Common myeloid progenitor, CD34-positive (primary cell): Measurements from ENCODE around the gene EDN3.

Source experiments
- CTCF ChIA-PET: fragments of 350-600 bp; sonication (Branson Sonifier 250); formaldehyde crosslinking; loops from one replicate; lab custom pipeline; 2021; ENCODE audit warnings: antibody characterized with exemption; lab: Charles Lee
- POLR2A ChIA-PET: fragments of 350-600 bp; sonication (Branson Sonifier 250); formaldehyde crosslinking; loops from one replicate; lab custom pipeline; 2021; ENCODE audit warnings: antibody characterized with exemption; lab: Charles Lee
- DNase-seq, 3 donors: peaks; one replicate each; pipeline versions ENCODE4 v3.0.0 to v3.0.0-alpha.2; 2013
- H3K27ac ChIP-seq, 2 experiments: 1 replicate in 1 of 2; 2 replicates in 1 of 2; pipeline ENCODE4 v1.7.0; 2013; ENCODE audit warnings: inconsistent platforms in 2 of 2, low read length in 2 of 2, mild to moderate bottlenecking in 2 of 2, low read depth in 1 of 2, moderate library complexity in 1 of 2; ENCODE audit not compliant: severe bottlenecking in 2 of 2, insufficient read depth in 1 of 2, poor library complexity in 1 of 2
- H3K27me3 ChIP-seq, 5 experiments: replicated peaks in 2 of 5; 1 replicate in 3 of 5; 2 replicates in 2 of 5; pipeline versions ENCODE4 v1.6.1 to v1.7.0; 2013; ENCODE audit warnings: low read length in 4 of 5, mild to moderate bottlenecking in 2 of 5, moderate library complexity in 2 of 5, inconsistent platforms in 1 of 5; ENCODE audit not compliant: insufficient read depth in 5 of 5, control insufficient read depth in 4 of 5
- H3K36me3 ChIP-seq, 4 experiments: 1 replicate in 2 of 4; 2 replicates in 2 of 4; pipeline versions ENCODE4 v1.6.1 to v1.7.0; 2013; ENCODE audit warnings: low read length in 3 of 4, control low read depth in 1 of 4, mild to moderate bottlenecking in 1 of 4; ENCODE audit not compliant: control insufficient read depth in 4 of 4, insufficient read depth in 4 of 4
- H3K4me1 ChIP-seq, 4 experiments: 1 replicate in 3 of 4; 2 replicates in 1 of 4; pipeline versions ENCODE4 v1.6.1 to v1.7.1; 2013; ENCODE audit warnings: low read length in 3 of 4, mild to moderate bottlenecking in 3 of 4, control low read depth in 1 of 4, inconsistent platforms in 1 of 4, moderate library complexity in 1 of 4; ENCODE audit not compliant: control insufficient read depth in 4 of 4, insufficient read depth in 4 of 4; ENCODE audit errors: control extremely low read depth in 1 of 4
- H3K4me3 ChIP-seq, 7 experiments: 1 replicate in 4 of 7; 2 replicates in 3 of 7; pipeline versions ENCODE4 v1.5.1 to v1.7.0; 2013; ENCODE audit warnings: mild to moderate bottlenecking in 7 of 7, low read length in 6 of 7, moderate library complexity in 6 of 7, inconsistent platforms in 2 of 7, low read depth in 2 of 7, control low read depth in 1 of 7; ENCODE audit not compliant: insufficient read depth in 4 of 7, control insufficient read depth in 1 of 7; ENCODE audit errors: extremely low read depth in 1 of 7
- H3K9me3 ChIP-seq, 5 experiments: 1 replicate in 4 of 5; 2 replicates in 1 of 5; pipeline versions ENCODE4 v1.6.1 to v1.7.1; 2013; ENCODE audit warnings: low read length in 4 of 5, mild to moderate bottlenecking in 2 of 5, inconsistent platforms in 1 of 5, low read depth in 1 of 5, moderate library complexity in 1 of 5; ENCODE audit not compliant: control insufficient read depth in 4 of 5, insufficient read depth in 2 of 5; ENCODE audit errors: control extremely low read depth in 1 of 5
- WGBS: methylation state at CpG from one replicate; pipeline ENCODE4 v1.1.5; 2013; ENCODE audit not compliant: insufficient coverage; 5-methylcytosine and 5-hydroxymethylcytosine counted together

Gene EDN3

GRCh38 chr20:59325142-59325523, 24.7 kb downstream of the EDN3 start:
- CTCF ChIA-PET, result no interaction called here

GRCh38 chr20:59326188-59326587, 25.8 kb downstream of the EDN3 start:
- no peaks in the 10 kb centered on the region for H3K36me3 ChIP-seq
- 100% methylated on average over 2 of the region's 2 CpGs for WGBS
- ChIA-PET POLR2A (no interaction called here), CTCF (no interaction called here)
- peaks cover 0 to 10% (median 0%) of the 10 kb centered on the region in 5 experiments for H3K27me3 ChIP-seq
- no peaks in the 10 kb centered on the region for H3K9me3 ChIP-seq
- no peak overlapping the region for H3K4me3 ChIP-seq
- no peak overlapping the region for H3K27ac ChIP-seq
- DNase-seq, result no peak
- no peaks in the 10 kb centered on the region for H3K4me1 ChIP-seq

More at GRCh38 chr20:59325142-59325523, 24.7 kb downstream of the EDN3 start:
- H3K4me3 ChIP-seq, result no peak overlapping the region
- H3K27me3 ChIP-seq, result peaks cover 0 to 10% (median 0%) of the 10 kb centered on the region in 5 experiments
- no peaks in the 10 kb centered on the region for H3K9me3 ChIP-seq
- no peak for DNase-seq
- no peaks in the 10 kb centered on the region for H3K36me3 ChIP-seq
- no peaks in the 10 kb centered on the region for H3K4me1 ChIP-seq
- no peak overlapping the region for H3K27ac ChIP-seq
- 89% methylated on average over 7 of the region's 10 CpGs for WGBS
- POLR2A ChIA-PET, result no interaction called here

- no peaks in the 10 kb centered on the region for H3K9me3 ChIP-seq
- H3K27ac ChIP-seq, result no peak overlapping the region
- 94% methylated on average over 2 of the region's 4 CpGs for WGBS
- H3K36me3 ChIP-seq, result no peaks in the 10 kb centered on the region
- ChIA-PET POLR2A (no interaction called here), CTCF (interaction anchor here (1.2 kb wide), 1 partner anchor 458 kb away, joined by 5 read pairs; no protein-coding TSS in a partner anchor)
- H3K27me3 ChIP-seq, result peaks cover 0 to 8% (median 0%) of the 10 kb centered on the region in 5 experiments
- H3K4me1 ChIP-seq, result no peaks in the 10 kb centered on the region
- DNase-seq, result no peak
- no peak overlapping the region for H3K4me3 ChIP-seq
These were observed 27.7 kb downstream of the EDN3 start for GRCh38 chr20:59328071-59328470.

- H3K36me3 ChIP-seq, result no peaks in the 10 kb centered on the region
- WGBS, result 92% methylated on average over 10 of the region's 12 CpGs
- no peak for DNase-seq
- H3K27me3 ChIP-seq, result peaks cover 0 to 8% (median 0%) of the 10 kb centered on the region in 5 experiments
- CTCF ChIA-PET, result no interaction called here
- POLR2A ChIA-PET, result no interaction called here
- no peaks in the 10 kb centered on the region for H3K9me3 ChIP-seq
- no peaks in the 10 kb centered on the region for H3K4me1 ChIP-seq
- H3K27ac ChIP-seq, result no peak overlapping the region
- H3K4me3 ChIP-seq, result no peak overlapping the region
These were observed 31.4 kb downstream of the EDN3 start for GRCh38 chr20:59331721-59332329.

- H3K36me3 ChIP-seq, result no peaks in the 10 kb centered on the region
- 100% methylated on average over 2 of the region's 6 CpGs for WGBS
- no peaks in the 10 kb centered on the region for H3K9me3 ChIP-seq
- no peak for DNase-seq
- POLR2A ChIA-PET, result no interaction called here
- no peak overlapping the region for H3K27ac ChIP-seq
- peaks cover 0 to 7% (median 0%) of the 10 kb centered on the region in 5 experiments for H3K27me3 ChIP-seq
- CTCF ChIA-PET, result interaction anchor here (0.8 to 2.7 kb wide), 2 partner anchors 11 to 110 kb away, joined by 3 to 6 read pairs; no protein-coding TSS in a partner anchor
- H3K4me1 ChIP-seq, result no peaks in the 10 kb centered on the region
- no peak overlapping the region for H3K4me3 ChIP-seq
These were observed 32.9 kb downstream of the EDN3 start for GRCh38 chr20:59333260-59333845.

- WGBS, result 94% methylated on average over 8 of the region's 9 CpGs
- Histone ChIP-seq H3K9me3 (no peaks in the 10 kb centered on the region), H3K36me3 (no peaks in the 10 kb centered on the region), H3K27ac (no peak overlapping the region), H3K4me1 (no peaks in the 10 kb centered on the region), H3K27me3 (peaks cover 0 to 5% (median 0%) of the 10 kb centered on the region in 5 experiments), H3K4me3 (no peak overlapping the region)
- CTCF ChIA-PET, result interaction anchor here (2.7 kb wide), 1 partner anchor 10 kb away, joined by 6 read pairs; no protein-coding TSS in a partner anchor
- POLR2A ChIA-PET, result no interaction called here
- DNase-seq, result no peak
These were observed 33.5 kb downstream of the EDN3 start for GRCh38 chr20:59333951-59334350.

- no peaks in the 10 kb centered on the region for H3K36me3 ChIP-seq
- H3K4me3 ChIP-seq, result no peak overlapping the region
- no peaks in the 10 kb centered on the region for H3K9me3 ChIP-seq
- 90% methylated on average over 5 of the region's 7 CpGs for WGBS
- peaks cover 0 to 2% (median 0%) of the 10 kb centered on the region in 5 experiments for H3K27me3 ChIP-seq
- no peak overlapping the region for H3K27ac ChIP-seq
- POLR2A ChIA-PET, result no interaction called here
- CTCF ChIA-PET, result interaction anchor here (2.7 kb wide), 1 partner anchor 10 kb away, joined by 6 read pairs; no protein-coding TSS in a partner anchor
- DNase-seq, result no peak
- H3K4me1 ChIP-seq, result no peaks in the 10 kb centered on the region
These were observed 34.4 kb downstream of the EDN3 start for GRCh38 chr20:59334651-59335300.
